Measurements from ENCODE around the gene SOAT1. TPM values are rescaled to one million over a fixed set of nuclear protein-coding genes. Genes with fewer than 3 reads are reported as not detected.

SOAT1 gene
- total RNA-seq, 1 experiment from 2014 or later: 33.9 TPM

GRCh38 chr1:179322557-179322956 is 29.0 kb downstream of the SOAT1 start:
- Histone ChIP-seq H3K36me3 (ENCODE audit: control insufficient read depth in 1 of 2, insufficient read depth in 2 of 2, low read length in 2 of 2) (no peaks in the 10 kb centered on the region), H3K27me3 (ENCODE audit: insufficient read depth, low read length) (no peaks in the 10 kb centered on the region), H4K20me1 (ENCODE audit: insufficient read depth) (no peaks in the 10 kb centered on the region), H3K27ac (ENCODE audit: low read depth, low read length) (no peak overlapping the region), H3K79me2 (ENCODE audit: insufficient read depth, low read length) (peaks cover 4% of the 10 kb centered on the region; the same call in 1 of the 2 replicates), H3K9ac (ENCODE audit: low read length) (no peak overlapping the region), H3K4me3 (replicated peaks in 1 of 2; ENCODE audit: low read depth in 1 of 2, low read length in 2 of 2) (no peak overlapping the region), H2AFZ (ENCODE audit: low read depth, low read length, poor library complexity, severe bottlenecking) (no peak overlapping the region), H3K9me3 (ENCODE audit: control insufficient read depth in 1 of 2, insufficient read depth in 1 of 2, low read depth in 1 of 2, low read length in 2 of 2) (no peaks in the 10 kb centered on the region), H3K4me2 (ENCODE audit: low read length) (no peak overlapping the region), H3K4me1 (ENCODE audit: control insufficient read depth in 1 of 2, insufficient read depth in 2 of 2, low read length in 2 of 2) (no peaks in the 10 kb centered on the region), H3K9me2 (ENCODE audit: insufficient read depth) (no peaks in the 10 kb centered on the region)
- ChIA-PET CTCF (no interaction called here), POLR2A (no interaction called here), RAD21 (ENCODE audit: low non-redundant PET in 1 of 2, low total read pairs in 2 of 2, uncharacterized antibody in 2 of 2, unreplicated experiment in 2 of 2) (no interaction called here)
- DNase-seq (ENCODE audit: low read depth, low spot score): no peak
- intact Hi-C loops (cut with micrococcal nuclease): no loop called here
- ATAC-seq: no peak
- BruUV-seq (replicated peaks): no TSS peak
- no peak for TF ChIP-seq SP1 (IDR thresholded peaks at IDR 0.05; ENCODE audit: low read depth)
- TF ChIP-seq YY1 (IDR thresholded peaks at IDR 0.05; ENCODE audit: extremely low read depth, insufficient replicate concordance, low read depth, low read length): no peak
- no peak for TF ChIP-seq JUND (IDR thresholded peaks at IDR 0.05)
- no peak for TF ChIP-seq EGR1 (IDR thresholded peaks at IDR 0.05; ENCODE audit: low read depth)
- no peak for TF ChIP-seq SRF (IDR thresholded peaks at IDR 0.05; ENCODE audit: low read depth)
- no peak for TF ChIP-seq ZBTB33 (IDR thresholded peaks at IDR 0.05; ENCODE audit: extremely low read depth, insufficient replicate concordance, low read length)
- no peak for TF ChIP-seq ZNF274 (IDR thresholded peaks at IDR 0.05; ENCODE audit: low read depth, low read length)
- no peak for TF ChIP-seq CBX3 (IDR thresholded peaks at IDR 0.05; ENCODE audit: low read depth)

- ChIA-PET RAD21 (ENCODE audit: low non-redundant PET in 1 of 2, low total read pairs in 2 of 2, uncharacterized antibody in 2 of 2, unreplicated experiment in 2 of 2) (no interaction called here), POLR2A (no interaction called here), CTCF (no interaction called here)
- no peaks in the 10 kb centered on the region for H4K20me1 ChIP-seq (ENCODE audit: insufficient read depth)
- ATAC-seq: no peak
- intact Hi-C loops (cut with micrococcal nuclease): no loop called here
- H3K9ac ChIP-seq (ENCODE audit: low read length): no peak overlapping the region
- TF ChIP-seq TCF7L2 (IDR thresholded peaks at IDR 0.05; ENCODE audit: borderline replicate concordance, extremely low read depth, insufficient read depth, insufficient read length) (no peak), YY1 (IDR thresholded peaks at IDR 0.05; ENCODE audit: extremely low read depth, insufficient replicate concordance, low read depth, low read length) (no peak), FOSL1 (IDR thresholded peaks at IDR 0.05; ENCODE audit: low read depth) (no peak), EGR1 (IDR thresholded peaks at IDR 0.05; ENCODE audit: low read depth) (no peak), SRF (IDR thresholded peaks at IDR 0.05; ENCODE audit: low read depth) (no peak), REST (IDR thresholded peaks at IDR 0.05; ENCODE audit: low read depth) (no peak), MAX (IDR thresholded peaks at IDR 0.05) (no peak), ELF1 (IDR thresholded peaks at IDR 0.05; ENCODE audit: borderline replicate concordance, low read depth) (no peak), CBX3 (IDR thresholded peaks at IDR 0.05; ENCODE audit: low read depth) (no peak), EZH2phosphoT487 (IDR thresholded peaks at IDR 0.05; ENCODE audit: borderline replicate concordance) (no peak), SP1 (IDR thresholded peaks at IDR 0.05; ENCODE audit: low read depth) (no peak)
- no TSS peak for BruUV-seq (replicated peaks)
- no peaks in the 10 kb centered on the region for H3K4me1 ChIP-seq (ENCODE audit: control insufficient read depth in 1 of 2, insufficient read depth in 2 of 2, low read length in 2 of 2)
- no peak overlapping the region for H2AFZ ChIP-seq (ENCODE audit: low read depth, low read length, poor library complexity, severe bottlenecking)
- peaks cover 4% of the 10 kb centered on the region; the same call in 1 of the 2 replicates for H3K79me2 ChIP-seq (ENCODE audit: insufficient read depth, low read length)
- no peaks in the 10 kb centered on the region for H3K27me3 ChIP-seq (ENCODE audit: insufficient read depth, low read length)
- H3K4me3 ChIP-seq (replicated peaks in 1 of 2; ENCODE audit: low read depth in 1 of 2, low read length in 2 of 2): no peak overlapping the region
- H3K36me3 ChIP-seq (ENCODE audit: control insufficient read depth in 1 of 2, insufficient read depth in 2 of 2, low read length in 2 of 2): no peaks in the 10 kb centered on the region
- no peak for DNase-seq (ENCODE audit: low read depth, low spot score)
- no peak overlapping the region for H3K4me2 ChIP-seq (ENCODE audit: low read length)
- H3K9me2 ChIP-seq (ENCODE audit: insufficient read depth): no peaks in the 10 kb centered on the region
- no peak overlapping the region for H3K27ac ChIP-seq (ENCODE audit: low read depth, low read length)
- no peaks in the 10 kb centered on the region for H3K9me3 ChIP-seq (ENCODE audit: control insufficient read depth in 1 of 2, insufficient read depth in 1 of 2, low read depth in 1 of 2, low read length in 2 of 2)
These were observed 29.8 kb downstream of the SOAT1 start for GRCh38 chr1:179323436-179323835.

Data from HCT116 (cell line).